NCI-H1417 (cell line): ENCODE data around the gene ATXN1L.
"Not testable (repeated sequence)": the region's sequence is repeated elsewhere in the genome, so short reads cannot be mapped to it uniquely, and the experiment has no call there.

ENCODE experiments used
- DNase-seq, 3 experiments: peaks; one replicate each; lab custom pipeline; 2025; lab: John Stamatoyannopoulos, UW

The ATXN1L gene

DNA sequence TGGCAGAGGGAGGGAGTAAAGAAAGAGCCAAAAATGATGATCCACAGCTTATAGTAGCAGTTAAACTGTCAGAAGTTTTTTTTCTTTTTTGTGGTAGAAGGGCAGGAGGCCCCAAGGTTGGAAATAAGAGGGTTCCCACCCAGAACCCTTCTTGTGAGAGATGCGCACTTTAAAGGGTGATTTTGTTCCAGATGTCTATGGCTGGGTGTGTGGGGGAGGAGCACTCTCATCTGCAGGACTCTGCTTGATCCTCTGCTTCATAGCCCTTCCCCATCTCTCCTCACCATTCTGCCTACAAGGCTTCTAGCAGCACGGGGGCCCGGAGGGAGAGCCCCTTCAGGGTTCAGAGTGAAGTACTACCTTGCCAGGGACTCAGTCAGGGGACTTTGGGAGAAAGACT lies 6.4 kb downstream of the ATXN1L start:
- no peak for DNase-seq

DNA sequence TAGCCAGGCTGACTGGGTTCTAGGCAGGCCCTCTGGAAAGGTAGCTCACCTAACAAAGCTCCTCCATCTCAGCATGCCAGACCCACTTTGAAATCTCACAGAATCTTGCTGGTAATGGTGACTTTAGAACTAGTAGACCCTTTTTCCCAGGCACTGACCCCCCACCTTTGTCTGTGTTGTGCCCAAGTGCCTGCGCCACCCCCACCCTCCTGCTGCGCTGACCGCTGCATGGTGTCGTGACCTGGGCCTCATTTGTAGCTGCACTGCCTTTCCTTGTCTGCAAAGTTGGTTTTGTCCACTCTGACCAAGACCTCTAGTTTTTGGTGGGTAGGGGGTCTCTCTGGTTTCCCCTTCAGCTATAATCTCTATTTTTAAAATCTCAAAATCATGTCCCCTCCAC lies 6.8 kb downstream of the ATXN1L start:
- DNase-seq, result no peak

DNA sequence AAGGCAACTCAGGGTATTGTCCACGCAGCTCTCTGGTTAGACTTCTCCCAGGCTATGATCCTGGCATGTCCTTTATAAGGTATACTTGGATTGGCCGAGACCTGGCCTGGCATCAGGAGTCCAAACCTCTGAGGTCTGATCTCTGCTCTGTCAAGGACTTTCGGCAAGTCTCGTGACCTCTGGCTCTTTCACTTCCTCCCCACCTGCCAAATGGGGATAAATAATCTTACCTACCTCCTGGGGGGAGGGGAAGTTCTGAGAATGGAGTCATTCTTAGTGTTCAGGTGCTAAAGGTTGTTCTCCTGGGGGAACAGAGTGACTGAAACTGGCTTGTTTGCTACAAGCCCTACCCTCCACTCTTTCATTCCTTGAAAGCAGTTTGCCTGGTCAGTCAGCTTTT lies 7.6 kb downstream of the ATXN1L start:
- no peak for DNase-seq

DNA sequence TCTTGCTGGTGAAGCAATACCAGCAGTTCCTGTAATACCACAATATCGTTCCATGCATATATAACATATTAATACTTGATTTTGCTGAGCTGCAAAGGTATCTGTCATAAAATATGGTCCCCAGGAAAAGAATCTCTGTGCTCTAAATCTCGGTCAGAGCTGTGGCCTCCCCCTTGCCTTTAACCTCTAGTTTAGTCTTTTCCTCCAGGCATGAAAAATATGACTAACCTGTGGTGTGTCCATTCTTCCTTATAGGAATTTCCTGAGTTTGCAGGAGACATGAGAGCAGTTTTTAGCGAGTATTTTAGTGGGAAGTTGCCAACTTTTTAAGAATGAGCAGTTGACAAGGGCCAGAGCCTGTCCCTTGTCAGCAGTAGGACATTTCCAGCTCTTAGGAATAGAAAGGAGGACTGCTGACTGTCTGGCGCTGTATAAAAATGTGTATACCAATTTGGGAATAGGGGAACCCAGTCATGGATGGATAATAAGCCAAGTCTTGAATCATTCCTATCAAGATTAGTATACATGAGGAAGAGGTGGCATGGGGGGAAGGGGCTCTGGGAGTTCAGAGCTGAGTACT lies 8.7 kb downstream of the ATXN1L start:
- no peak for DNase-seq

DNA sequence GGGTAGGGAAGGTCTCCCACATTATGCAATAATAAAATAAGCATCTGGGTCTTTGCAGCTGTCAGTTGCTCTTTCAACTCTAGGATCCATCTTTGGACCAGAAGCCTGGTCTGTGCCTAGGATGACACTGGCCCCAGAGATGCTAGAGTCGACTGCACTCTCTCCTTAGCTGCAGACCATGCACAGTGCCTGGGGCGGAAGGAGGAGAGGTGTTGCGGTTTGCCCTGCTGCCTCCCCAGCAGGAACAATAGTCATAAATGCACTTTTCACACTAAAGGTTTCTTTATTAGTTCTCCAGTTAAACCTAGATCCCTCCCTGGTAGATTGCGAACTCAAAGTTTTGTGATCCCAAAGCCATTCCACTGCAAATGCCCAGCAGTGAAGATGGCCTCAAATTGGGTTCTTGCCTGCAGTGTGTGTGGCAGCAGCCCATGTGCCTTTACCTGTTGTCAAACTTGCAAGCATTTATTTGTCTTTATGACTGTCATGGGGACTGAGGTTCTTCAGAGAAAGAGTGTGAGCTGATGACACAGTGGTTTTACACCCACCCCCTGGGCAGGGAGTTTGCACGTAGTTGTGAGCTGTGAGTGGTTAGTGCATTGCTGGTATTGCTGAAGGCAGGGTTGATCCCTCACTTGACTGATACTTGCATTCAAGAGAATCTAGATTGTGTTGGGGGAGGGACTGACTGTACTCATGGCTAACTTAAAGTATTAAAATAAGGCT lies 10.3 kb downstream of the ATXN1L start:
- no peak for DNase-seq

DNA sequence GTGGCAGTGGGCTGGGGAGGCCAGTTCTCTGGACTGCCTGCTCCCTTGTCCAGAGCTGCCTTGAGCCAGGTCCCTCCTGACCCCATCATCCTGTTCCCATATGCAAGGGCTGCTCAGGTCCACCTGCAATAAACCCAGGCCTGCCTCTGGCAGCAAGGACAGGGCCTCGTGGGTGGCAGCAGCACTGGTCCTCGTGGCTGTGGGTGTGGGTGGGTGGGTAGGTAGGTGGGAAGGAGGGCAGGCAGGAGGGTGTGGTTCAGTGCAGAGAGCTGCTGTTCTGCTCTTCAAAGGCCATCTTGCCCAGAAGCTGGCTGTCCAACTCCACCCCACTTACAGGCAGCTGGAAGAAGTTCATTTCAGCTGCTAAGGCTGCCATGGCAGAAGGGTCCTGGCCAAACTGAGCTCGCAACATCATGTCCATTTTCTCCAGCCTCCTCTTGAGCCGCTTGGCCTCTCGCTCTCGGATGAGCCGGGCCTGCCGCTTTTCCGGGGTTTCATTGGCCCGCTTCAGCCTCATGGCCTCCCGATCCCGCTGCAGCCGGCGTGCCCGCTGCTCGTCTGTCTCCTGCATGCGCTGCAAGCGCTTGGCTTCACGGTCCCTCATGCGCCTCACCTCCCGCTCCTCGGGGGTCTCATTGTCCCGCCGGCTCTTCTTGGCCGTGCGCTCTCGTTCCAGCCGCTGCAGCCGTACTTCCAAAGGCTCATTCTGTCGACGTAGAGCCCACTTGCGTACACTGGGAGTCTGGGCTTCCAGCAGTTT lies 14.2 kb downstream of the ATXN1L start:
- no peak for DNase-seq

DNA sequence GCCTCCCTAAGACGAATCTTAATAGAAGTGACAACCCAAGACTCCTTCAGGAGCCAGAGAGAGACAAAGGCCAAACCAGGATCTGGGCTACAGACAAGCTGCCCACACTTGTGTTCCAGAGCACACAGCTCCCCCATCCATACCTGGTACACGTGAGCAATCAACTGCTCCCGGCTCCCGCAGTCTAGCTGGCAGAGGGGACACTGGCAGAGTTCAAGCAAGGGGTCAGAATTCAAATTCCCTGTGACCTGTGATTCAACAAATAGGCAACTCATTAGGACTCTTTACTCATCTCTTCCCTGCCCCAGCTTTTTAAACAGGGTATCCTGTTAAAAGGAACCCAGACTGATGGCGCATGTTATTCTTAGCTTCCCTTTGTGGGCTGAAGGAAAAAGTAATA lies 18.2 kb downstream of the ATXN1L start:
- no peak for DNase-seq

DNA sequence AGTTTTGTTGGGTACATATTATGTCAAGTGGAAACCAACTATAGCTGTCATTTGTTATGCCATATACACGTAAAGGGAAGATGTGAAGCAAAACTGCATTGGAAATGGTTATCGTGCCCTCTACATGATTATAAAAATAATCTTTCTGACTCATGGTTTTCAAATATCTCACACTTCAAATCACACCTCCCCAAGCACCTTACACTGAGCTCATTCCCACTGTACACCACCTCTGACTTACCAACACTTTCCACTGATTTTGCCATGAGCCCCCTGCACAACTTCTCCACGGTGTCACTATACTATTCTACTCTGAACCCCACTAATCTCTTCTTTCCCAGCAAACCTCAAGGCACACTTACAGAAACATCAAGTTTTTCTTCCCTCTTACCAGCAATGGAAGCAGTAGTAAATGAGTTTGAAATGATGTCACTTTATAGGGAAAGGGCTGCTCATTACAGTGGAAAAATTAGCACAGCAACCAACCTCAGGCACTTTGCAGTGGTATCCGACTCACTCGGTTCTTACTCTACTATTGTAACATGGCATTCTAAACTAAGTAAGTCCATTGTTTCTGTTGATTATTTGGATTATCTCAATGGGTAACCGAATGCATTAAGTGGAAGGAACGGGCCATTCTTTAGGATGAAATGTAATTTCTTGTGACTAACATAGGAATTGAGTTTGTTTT lies 19.5 kb downstream of the ATXN1L start:
- DNase-seq, result no peak

DNA sequence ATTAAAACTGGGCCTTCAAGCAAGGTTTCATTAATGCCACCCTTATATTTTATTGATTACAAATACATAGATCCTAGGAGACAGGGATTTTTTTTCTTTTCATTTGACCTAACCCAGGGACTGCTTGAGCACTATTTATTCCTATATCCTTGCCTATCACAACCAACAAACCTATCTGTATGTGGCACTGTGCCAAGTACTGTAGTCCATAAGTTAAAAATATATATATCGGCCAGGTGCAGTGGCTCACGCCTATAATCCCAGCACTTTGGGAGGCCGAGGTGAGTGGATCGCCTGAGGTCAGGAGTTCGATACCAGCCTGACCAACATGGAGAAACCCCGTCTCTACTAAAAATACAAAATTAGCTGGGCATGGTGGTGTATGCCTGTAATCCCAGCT lies 21.4 kb downstream of the ATXN1L start:
- not testable (repeated sequence) for DNase-seq

DNA sequence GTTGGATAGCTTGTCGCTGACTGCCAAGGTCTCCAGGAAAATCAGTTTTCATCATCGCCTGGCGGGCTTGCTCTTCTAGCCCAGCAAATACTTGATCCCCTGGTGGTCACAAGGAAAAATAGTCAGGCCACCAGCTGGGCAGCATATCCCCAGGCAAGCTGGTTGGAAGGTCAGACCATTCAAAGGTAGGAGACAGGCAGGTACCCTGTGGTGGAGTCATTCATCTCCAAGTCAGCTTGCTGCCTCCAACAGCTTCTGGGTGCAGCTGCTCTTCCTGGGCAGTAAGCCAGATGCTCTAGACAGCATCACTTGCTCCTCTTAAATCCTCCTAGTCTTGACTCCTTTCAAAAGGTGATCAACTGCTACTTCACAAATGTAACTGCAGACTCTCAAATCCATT lies 22.2 kb downstream of the ATXN1L start:
- peak in 2 of 3 experiments; percentile 15 to 66 for DNase-seq

DNA sequence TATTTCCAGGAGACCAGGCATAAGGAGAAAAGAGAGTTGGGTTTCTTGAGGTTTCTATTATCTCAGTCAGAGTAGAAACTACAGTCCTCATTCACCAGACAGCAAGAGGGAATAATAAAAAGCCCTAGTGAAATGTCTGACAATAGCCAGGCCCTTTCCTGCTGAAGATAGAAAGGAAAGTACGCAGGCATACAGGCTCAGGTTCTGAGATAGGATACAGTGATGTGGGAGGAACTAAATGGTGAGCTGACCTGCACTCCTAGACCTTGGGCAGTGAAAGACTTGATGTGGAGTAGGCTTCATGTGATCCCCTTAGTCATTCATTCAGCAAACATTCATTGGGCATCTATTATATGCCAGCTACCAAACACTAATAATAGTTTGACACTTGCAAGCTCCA lies 23.3 kb downstream of the ATXN1L start:
- no peak for DNase-seq

DNA sequence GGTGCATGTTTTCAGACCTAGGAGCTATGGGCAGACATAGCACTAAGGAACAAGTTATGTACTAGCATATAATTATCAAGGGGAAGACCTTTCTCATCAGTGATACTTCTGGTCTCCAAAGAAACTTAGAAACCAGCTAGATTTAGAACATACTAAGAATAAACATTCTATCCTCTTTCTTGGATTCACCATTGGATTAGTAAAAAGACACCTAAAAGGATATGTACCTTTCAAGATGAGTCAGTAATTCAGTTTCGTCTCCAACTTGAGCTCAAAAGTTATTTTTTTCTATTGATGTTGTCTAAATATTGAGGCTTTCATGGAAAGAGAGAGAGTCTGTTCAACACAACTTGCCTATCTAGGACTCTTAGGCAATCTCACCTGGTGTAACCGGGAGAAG lies 25.0 kb downstream of the ATXN1L start:
- no peak for DNase-seq

DNA sequence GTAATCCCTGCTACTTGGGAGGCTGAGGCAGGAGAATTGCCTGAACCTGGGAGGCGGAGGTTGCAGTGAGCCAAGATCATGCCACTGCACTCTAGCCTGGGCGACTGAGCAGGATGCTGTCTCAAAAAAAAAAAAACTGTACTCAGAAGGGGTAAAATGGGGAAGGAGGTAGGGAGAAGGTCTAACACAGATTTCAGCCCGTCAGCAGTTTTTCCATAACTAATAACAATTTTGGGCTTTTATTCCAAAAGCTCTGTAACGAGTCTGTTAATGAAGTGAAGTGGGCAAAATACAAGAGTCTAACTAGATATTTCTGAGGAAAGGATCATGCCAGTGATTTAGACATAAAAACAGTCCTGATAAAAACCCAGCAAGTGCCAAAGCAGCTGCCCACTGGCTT lies 27.4 kb downstream of the ATXN1L start:
- no peak for DNase-seq

DNA sequence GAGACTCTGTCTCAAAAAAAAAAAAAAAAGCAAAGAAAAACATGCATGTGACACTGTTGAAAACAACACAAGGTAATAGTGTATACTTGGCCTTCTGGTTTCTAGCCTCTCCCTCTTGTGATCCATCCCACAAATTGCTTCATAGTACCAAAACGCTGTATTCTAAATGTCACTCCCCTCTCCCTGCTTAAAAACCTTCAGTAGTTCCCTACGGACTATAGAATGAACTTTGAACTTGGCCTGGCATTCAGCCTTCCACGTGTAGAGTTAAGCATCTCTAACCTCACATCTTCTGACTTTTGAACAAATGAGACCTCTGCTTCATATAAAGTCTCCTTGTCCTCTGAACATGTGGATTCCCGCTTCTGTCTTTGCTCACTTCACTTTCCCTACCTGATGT lies 33.1 kb downstream of the ATXN1L start:
- DNase-seq, result no peak

DNA sequence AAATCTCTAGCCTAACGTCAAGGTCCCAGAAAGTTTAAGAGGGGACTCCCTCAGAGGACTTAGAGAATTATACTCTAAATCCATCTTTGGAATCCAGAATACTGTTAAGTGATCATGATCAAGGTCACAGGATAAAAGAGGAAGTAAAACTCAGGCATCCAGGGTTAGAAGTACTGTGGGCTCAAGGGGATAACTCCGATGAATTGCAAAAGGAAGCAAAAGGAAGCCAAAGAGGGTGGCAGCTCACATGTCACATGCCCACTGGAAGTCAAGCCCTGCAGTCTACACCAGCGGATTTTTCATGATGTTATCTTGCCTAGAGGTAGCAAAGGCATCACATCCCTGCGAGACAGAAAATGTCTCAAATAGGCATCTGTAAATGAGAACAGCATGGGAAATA lies 34.4 kb downstream of the ATXN1L start:
- no peak for DNase-seq

DNA sequence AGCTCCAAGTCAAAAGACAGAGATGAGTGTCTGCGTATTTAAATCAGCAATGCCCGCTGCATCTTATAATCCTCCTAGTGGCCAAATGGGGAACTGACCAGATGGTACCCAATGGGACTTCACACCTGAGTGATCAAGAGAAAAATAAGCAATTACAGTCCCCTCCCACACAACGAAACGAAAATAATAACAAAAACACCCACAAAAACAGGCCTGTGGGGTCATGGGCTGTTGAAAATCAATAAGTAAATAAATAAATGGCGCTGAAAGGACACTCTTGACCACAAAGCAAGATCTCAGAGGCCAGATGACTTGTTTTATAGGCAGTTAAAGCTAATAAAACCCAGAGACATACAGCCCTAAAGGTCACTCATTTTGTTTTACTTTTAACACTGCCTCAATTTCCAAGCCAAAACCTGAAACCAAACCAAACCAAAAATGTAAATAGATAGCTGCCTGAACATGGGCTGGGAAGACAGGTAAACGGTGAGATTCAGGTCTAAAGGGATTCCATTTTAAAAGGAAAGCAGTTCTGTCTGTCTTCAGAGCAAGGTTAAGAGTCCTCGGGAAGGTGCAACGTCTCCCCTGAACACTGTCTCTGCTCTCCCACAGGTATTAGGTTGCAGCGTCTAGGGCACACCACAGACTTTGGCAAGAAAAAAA lies 36.9 kb downstream of the ATXN1L start:
- DNase-seq, result peak; percentile 56 to 84 (median 67)

DNA sequence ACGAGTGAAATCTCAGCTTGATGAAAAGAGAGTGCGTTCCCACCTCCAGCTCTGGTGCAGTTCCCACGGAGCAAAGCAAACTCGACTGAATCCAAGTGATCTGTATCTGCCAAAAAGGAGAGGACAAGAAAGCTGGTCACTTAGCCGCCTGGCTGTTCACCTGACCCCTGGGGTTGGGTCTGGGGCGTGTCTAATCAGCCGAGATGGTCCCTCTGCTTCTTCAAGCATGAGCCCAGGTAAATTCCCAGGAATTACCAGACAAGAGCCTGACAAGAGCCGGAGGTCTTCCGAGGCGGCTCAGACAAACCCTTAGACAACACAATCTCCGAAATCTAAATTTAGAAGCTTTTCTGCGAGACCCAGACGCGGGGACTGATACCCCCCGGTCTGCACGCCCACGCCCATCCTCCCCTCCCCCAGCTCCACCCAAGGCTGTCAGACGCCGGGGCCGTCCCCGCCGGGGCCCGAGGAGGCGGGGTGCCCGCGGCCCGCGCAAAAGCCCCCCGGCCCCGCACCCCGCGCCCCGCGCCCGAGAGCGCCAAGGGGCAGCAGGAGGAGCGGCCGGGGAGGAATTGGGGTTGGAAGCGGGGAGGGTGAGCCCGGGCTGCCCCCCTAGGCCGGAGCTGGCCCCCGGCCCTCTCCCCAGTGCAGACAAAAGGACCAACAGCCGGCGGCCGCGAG lies 37.5 kb downstream of the ATXN1L start:
- DNase-seq, result peak; percentile 10 to 63 (median 60)

DNA sequence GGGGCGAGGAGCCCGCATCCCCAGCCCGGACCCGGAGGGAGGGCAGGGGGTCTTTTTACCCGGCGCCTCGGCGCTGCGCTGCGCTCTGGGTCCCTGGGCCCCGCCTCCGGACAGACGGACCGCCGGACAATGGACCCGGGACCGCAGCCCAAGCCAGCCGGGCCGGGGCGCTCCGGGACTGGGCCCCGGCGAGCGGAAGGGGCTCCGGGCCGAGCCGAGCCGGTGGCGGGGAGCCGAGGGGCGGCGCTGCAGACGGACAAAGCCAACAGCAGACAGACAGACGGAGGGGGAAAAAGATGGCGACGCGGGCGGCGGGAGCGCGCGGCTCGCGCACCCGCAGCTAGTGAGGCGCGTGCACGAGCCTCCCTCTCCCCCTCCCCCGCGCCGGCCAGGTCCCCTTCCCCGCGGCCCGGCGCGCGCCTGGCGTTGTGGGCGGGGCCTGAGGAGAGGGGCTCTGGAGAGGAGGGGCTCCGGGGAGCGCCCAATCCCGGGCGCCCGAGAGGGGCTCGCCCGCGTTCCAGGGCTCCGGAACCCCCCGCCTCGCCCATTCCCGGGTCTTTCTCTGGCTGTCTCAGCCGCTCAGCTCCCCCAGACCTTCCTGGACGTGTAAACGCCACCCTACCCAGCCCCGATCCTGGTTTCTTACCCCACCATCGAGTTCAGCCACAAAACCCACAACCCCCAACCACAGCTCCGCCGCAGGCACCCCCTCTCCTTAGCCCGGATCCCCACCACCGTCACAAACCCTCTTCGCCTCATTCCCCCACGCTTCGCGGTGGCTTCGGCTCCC lies 38.3 kb downstream of the ATXN1L start, which contains the start of gene ZNF821:
Gene ZNF821 (minus strand): TSS at position 334 of the 790 bp plus-strand sequence. CDS start 4,236 bp downstream, outside the sequence.
- DNase-seq, result peak; percentile 84 to 88 (median 87)

DNA sequence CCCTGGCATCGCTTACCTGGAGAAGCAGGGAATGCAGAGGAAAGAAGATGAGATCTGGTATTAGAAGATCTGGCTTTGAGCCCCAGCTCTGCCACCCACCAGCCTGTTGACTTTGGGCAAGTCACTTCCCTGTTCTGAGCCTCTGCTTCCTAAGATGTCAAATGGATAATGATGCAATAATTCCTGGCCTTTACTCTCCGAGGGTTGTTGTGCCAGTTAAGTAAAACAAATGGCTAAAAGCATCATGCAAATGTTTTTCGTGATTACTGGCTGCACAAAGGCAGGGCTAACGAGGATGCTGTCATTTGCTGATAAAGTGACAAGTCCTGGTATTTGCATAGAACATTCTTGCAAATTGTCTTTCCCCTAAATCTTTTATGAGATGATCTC lies 39.5 kb downstream of the ATXN1L start:
- DNase-seq, result no peak

DNA sequence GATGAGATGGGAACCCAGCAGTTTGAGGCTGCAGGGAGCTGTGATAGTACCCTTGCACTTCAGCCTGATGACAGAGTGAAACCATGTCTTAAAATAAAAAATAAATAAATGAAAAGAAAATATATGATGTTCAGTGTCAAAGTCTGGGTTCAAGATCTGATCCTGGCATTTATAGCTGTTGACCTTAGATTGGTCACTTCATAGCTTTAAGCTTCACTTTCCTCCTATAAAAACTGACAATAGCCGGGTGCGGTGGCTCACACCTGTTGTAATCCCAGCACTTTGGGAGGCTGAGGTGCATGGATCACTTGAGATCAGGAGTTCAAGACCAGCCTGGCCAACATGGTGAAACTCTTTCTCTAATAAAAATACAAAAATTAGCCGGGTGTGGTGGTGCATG lies 43.4 kb downstream of the ATXN1L start:
- DNase-seq, result no peak

DNA sequence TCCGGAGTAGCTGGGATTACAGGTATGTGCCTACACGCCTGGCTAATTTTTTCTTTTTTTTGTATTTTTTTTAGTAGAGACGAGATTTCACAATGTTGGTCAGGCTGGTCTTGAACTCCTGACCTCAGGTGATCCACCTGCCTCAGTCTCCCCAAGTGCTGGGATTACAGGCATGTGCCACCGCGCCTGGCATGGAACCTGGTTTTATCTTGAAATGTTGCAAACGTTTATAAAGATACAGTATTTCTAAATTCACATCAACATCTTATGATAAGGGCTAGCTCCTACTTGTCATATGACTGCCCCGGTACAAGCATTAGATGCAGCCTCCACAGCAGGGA lies 48.1 kb downstream of the ATXN1L start:
- no peak for DNase-seq
